Natural killer cell (primary cell): ENCODE results near the gene NELFCD. TPM values are rescaled to one million over a fixed set of nuclear protein-coding genes. Genes with fewer than 3 reads are reported as not detected.

Experiments
- ATAC-seq, 3 donors: fragments of 150-1000 bp in 2 of 3; fragments of 200-7000 bp in 1 of 3; cut with Tn5 transposase; 1 replicate in 1 of 3; 2 replicates in 2 of 3; pipeline ENCODE4 v1.10.0; 2021; ENCODE audit warnings: mild to moderate bottlenecking in 2 of 3, moderate library complexity in 2 of 3
- DNase-seq, 2 donors: peaks; one replicate each; pipeline versions ENCODE4 v3.0.0 to v3.0.0-alpha.2; 2013 to 2021; ENCODE audit warnings: mixed read lengths in 1 of 2
- H3K27ac ChIP-seq: one replicate; pipeline ENCODE4 v1.5.1; 2013; ENCODE audit warnings: mild to moderate bottlenecking, low read length
- H3K27me3 ChIP-seq: one replicate; pipeline ENCODE4 v1.6.1; 2013; ENCODE audit warnings: low read length; ENCODE audit not compliant: control insufficient read depth, insufficient read depth
- H3K36me3 ChIP-seq: one replicate; pipeline ENCODE4 v1.6.1; 2013; ENCODE audit warnings: low read length; ENCODE audit not compliant: control insufficient read depth, insufficient read depth
- H3K4me1 ChIP-seq: one replicate; pipeline ENCODE4 v1.6.1; 2013; ENCODE audit warnings: low read length; ENCODE audit not compliant: control insufficient read depth, insufficient read depth
- H3K4me3 ChIP-seq: one replicate; pipeline ENCODE4 v1.5.1; 2013; ENCODE audit warnings: low read length
- H3K9me3 ChIP-seq: one replicate; pipeline ENCODE4 v1.6.1; 2013; ENCODE audit warnings: low read length; ENCODE audit not compliant: control insufficient read depth, insufficient read depth
- H3K27ac Mint-ChIP-seq, 2 donors: one replicate each; pipeline ENCODE4 v1.8.0; 2022; ENCODE audit warnings: mild to moderate bottlenecking in 2 of 2, mixed read lengths in 2 of 2, moderate library complexity in 1 of 2
- H3K27me3 Mint-ChIP-seq, 2 donors: one replicate each; pipeline ENCODE4 v1.8.0; 2022; ENCODE audit warnings: low read depth in 2 of 2, mixed read lengths in 2 of 2
- H3K36me3 Mint-ChIP-seq: one replicate; pipeline ENCODE4 v1.8.0; 2022; ENCODE audit warnings: mixed read lengths
- H3K4me1 Mint-ChIP-seq, 2 donors: one replicate each; pipeline ENCODE4 v1.8.0; 2022; ENCODE audit warnings: mixed read lengths in 2 of 2
- H3K4me3 Mint-ChIP-seq: one replicate; pipeline ENCODE4 v1.8.0; 2022; ENCODE audit warnings: mild to moderate bottlenecking, moderate library complexity, mixed read lengths
- H3K9me3 Mint-ChIP-seq, 2 donors: one replicate each; pipeline ENCODE4 v1.8.0; 2022; ENCODE audit warnings: mixed read lengths in 2 of 2
- WGBS: methylation state at CpG from one replicate; pipeline ENCODE4 v1.1.7; 2013; ENCODE audit warnings: missing lambda C conversion rate; ENCODE audit not compliant: insufficient coverage; 5-methylcytosine and 5-hydroxymethylcytosine counted together
- intact Hi-C: fragments of 100-400 bp; cut with micrococcal nuclease; formaldehyde crosslinking; loops from one replicate; pipeline ENCODE4 v1.14.2; 2022
- total RNA-seq, 4 donors: library from RNA; stranded (reverse); fragments of 120-200 nt in 1 of 4; gene quantifications; one replicate each; pipeline versions ENCODE4 v1.2.3 to v1.2.4, GENCODE V29; 2013 to 2022
- TF ChIP-seq, protein P1 (sequence below): fragments of 200-600 bp; IDR thresholded peaks from one replicate; pipeline ENCODE4 v1.8.0; 2022; ENCODE audit warnings: antibody characterized with exemption

Gene NELFCD
- total RNA-seq, 3 donors from 2014 or later (not counting 1 experiment from before 2014, with no cell fraction given): 75.7 to 105 (median 92.6) TPM

GRCh38 chr20:59000326-59000725 is 19.3 kb downstream of the NELFCD start:
- H3K4me1 Mint-ChIP-seq: peaks cover 13 to 32% of the 10 kb centered on the region in 2 donors
- H3K36me3 Mint-ChIP-seq: no peaks in the 10 kb centered on the region
- H3K27ac Mint-ChIP-seq: no peak overlapping the region
- intact Hi-C loops: no loop called here
- Histone ChIP-seq H3K27me3 (no peaks in the 10 kb centered on the region), H3K4me1 (peaks cover 30% of the 10 kb centered on the region), H3K36me3 (peaks cover 37% of the 10 kb centered on the region), H3K9me3 (no peaks in the 10 kb centered on the region), H3K27ac (no peak overlapping the region), H3K4me3 (no peak overlapping the region)
- DNase-seq (no peak), ATAC-seq (no peak)
- H3K9me3 Mint-ChIP-seq: no peaks in the 10 kb centered on the region
- TF ChIP-seq, protein P1, sequence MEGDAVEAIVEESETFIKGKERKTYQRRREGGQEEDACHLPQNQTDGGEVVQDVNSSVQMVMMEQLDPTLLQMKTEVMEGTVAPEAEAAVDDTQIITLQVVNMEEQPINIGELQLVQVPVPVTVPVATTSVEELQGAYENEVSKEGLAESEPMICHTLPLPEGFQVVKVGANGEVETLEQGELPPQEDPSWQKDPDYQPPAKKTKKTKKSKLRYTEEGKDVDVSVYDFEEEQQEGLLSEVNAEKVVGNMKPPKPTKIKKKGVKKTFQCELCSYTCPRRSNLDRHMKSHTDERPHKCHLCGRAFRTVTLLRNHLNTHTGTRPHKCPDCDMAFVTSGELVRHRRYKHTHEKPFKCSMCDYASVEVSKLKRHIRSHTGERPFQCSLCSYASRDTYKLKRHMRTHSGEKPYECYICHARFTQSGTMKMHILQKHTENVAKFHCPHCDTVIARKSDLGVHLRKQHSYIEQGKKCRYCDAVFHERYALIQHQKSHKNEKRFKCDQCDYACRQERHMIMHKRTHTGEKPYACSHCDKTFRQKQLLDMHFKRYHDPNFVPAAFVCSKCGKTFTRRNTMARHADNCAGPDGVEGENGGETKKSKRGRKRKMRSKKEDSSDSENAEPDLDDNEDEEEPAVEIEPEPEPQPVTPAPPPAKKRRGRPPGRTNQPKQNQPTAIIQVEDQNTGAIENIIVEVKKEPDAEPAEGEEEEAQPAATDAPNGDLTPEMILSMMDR: no peak
- H3K4me3 Mint-ChIP-seq: no peak overlapping the region
- 67% methylated on average over 3 of the region's 3 CpGs for WGBS
- no peaks in the 10 kb centered on the region for H3K27me3 Mint-ChIP-seq

DNA sequence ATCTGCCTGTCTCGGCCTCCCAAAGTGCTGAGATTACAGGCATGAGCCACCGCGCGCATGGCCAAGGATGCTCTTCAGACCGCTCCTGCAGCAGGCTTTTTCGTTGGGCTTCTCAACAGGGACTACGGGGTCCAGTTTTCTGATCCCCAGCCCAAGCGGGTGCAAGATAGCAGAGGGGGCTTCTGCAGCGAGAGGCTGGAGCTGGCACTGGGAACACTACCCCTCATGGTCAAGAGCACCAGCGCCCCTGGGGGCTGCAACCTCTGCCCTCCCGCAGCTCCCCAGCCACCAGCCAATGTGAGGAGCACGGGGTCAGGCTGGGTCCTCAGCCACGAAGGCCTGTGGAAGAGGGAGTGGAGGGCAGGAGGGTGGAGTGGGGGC is 20.0 kb downstream of the NELFCD start:
- ATAC-seq: no peak
- peaks cover 37% of the 10 kb centered on the region for H3K4me1 ChIP-seq
- no peaks in the 10 kb centered on the region for H3K9me3 Mint-ChIP-seq
- TF ChIP-seq, protein P1: no peak
- H3K27me3 Mint-ChIP-seq: no peaks in the 10 kb centered on the region
- no peaks in the 10 kb centered on the region for H3K36me3 Mint-ChIP-seq
- no peak overlapping the region for H3K27ac ChIP-seq
- peaks cover 29% of the 10 kb centered on the region for H3K36me3 ChIP-seq
- no peak overlapping the region for H3K4me3 ChIP-seq
- H3K27me3 ChIP-seq: no peaks in the 10 kb centered on the region
- no peak overlapping the region for H3K27ac Mint-ChIP-seq
- H3K4me1 Mint-ChIP-seq: peaks cover 20 to 37% of the 10 kb centered on the region in 2 donors
- WGBS: 89% methylated on average over 13 of the region's 13 CpGs
- DNase-seq: no peak
- H3K9me3 ChIP-seq: no peaks in the 10 kb centered on the region
- intact Hi-C loops: no loop called here
- no peak overlapping the region for H3K4me3 Mint-ChIP-seq

DNA sequence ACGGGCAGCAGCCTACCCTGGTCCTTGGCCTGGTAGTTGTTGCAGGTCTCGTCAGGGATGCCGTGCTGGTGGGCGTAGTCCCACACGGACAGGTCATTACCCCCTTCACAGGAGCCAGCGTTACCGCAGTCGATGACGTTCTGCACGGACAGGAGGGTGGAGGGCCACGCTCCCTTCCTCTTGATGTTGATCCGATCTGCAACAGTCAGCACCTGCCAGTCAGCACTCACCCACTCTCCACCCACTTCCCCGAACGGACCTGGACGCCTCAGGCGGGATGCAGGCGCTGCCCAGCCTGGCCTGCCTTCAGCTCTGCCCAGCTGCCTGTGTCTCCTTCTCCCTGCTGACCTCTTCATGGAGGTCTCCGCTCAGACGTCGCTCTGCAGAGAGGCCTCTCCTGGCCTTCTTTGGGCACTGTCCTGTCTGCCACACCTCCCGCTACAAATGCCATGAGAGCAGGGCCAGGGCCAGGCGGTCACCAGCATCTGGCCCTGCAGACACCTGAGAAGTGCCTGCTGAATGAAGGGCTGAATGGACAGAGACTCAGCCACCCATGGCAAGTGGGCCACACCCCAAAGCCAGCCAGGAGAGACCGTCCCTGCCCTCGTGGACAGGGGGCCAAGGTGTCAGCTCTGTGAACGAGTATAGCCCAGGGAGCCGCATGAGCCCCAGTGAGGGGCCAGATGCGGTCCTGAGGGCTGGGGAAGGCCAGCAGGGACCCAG is 20.6 kb downstream of the NELFCD start:
- no peaks in the 10 kb centered on the region for H3K9me3 Mint-ChIP-seq
- no peaks in the 10 kb centered on the region for H3K36me3 Mint-ChIP-seq
- WGBS: 95% methylated on average over 27 of the region's 27 CpGs
- TF ChIP-seq, protein P1: no peak
- no peaks in the 10 kb centered on the region for H3K27me3 Mint-ChIP-seq
- H3K4me1 Mint-ChIP-seq: peaks cover 22 to 41% of the 10 kb centered on the region in 2 donors
- ATAC-seq (no peak), DNase-seq (no peak)
- intact Hi-C loops: no loop called here
- H3K36me3 ChIP-seq: peaks cover 24% of the 10 kb centered on the region
- H3K4me1 ChIP-seq: peaks cover 42% of the 10 kb centered on the region
- no peak overlapping the region for H3K4me3 Mint-ChIP-seq
- H3K9me3 ChIP-seq: no peaks in the 10 kb centered on the region
- no peak overlapping the region for H3K27ac Mint-ChIP-seq
- no peak overlapping the region for H3K4me3 ChIP-seq
- H3K27me3 ChIP-seq: no peaks in the 10 kb centered on the region
- H3K27ac ChIP-seq: no peak overlapping the region

DNA sequence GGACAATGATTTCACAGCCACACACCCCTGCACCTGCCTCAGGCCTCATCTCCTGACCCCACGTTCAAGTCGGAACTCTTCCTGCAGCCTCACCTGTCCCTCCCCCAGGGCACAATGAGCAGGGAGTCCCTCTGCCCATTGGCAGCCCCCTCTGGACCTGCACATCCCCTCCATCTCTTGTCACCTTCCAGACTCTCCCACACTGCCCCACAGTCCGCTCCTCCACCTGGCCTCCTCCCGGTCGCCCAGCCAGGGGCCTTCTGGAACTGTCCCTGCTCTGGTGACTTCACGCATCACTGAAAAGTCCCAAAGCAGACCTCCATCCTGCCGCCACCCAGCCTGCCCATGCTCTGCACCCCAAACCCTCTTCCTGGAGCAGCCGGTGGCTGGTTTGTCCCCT is 21.3 kb downstream of the NELFCD start:
- Histone ChIP-seq H3K4me3 (no peak overlapping the region), H3K27ac (no peak overlapping the region), H3K4me1 (peaks cover 45% of the 10 kb centered on the region), H3K27me3 (no peaks in the 10 kb centered on the region), H3K9me3 (no peaks in the 10 kb centered on the region), H3K36me3 (peaks cover 17% of the 10 kb centered on the region)
- H3K4me1 Mint-ChIP-seq: peaks cover 22 to 42% of the 10 kb centered on the region in 2 donors
- no peak overlapping the region for H3K4me3 Mint-ChIP-seq
- TF ChIP-seq, protein P1: no peak
- 90% methylated on average over 7 of the region's 8 CpGs for WGBS
- H3K27me3 Mint-ChIP-seq: no peaks in the 10 kb centered on the region
- H3K27ac Mint-ChIP-seq: peak overlapping the region in 1 of 2 donors; percentile 57
- no peaks in the 10 kb centered on the region for H3K36me3 Mint-ChIP-seq
- H3K9me3 Mint-ChIP-seq: no peaks in the 10 kb centered on the region
- ATAC-seq (no peak), DNase-seq (no peak)
- intact Hi-C loops: no loop called here
